GM12878 (cell line): ENCODE results near the gene SMPX. TPM values are rescaled to one million over a fixed set of nuclear protein-coding genes. Genes with fewer than 3 reads are reported as not detected.

ENCODE experiments used
- ATAC-seq: fragments of 200-7000 bp; cut with Tn5 transposase; 3 replicates; pipeline ENCODE4 v1.9.1; 2020; ENCODE audit warnings: mild to moderate bottlenecking, moderate library complexity
- BruUV-seq: library from RNA; stranded (reverse); fragments of 400-500 nt; replicated peaks from 2 replicates; lab custom pipeline; 2021; lab: Mats Ljungman, UMichigan
- CTCF ChIA-PET: fragments of 300-600 bp; sonication (Branson Sonifier 250); formaldehyde crosslinking; extraction: SDS; loops from one replicate; lab custom pipeline; 2021; ENCODE audit warnings: inconsistent platforms; lab: Yijun Ruan, JAX
- POLR2A ChIA-PET: fragments of 350-600 bp; formaldehyde crosslinking; extraction: SDS; loops from one replicate; lab custom pipeline; 2021; ENCODE audit warnings: inconsistent platforms; lab: Charles Lee
- RAD21 ChIA-PET: fragments of 300-600 bp; sonication (Branson Sonifier 250); formaldehyde crosslinking; loops from one replicate; lab custom pipeline; 2023; ENCODE audit warnings: antibody characterized with exemption; ENCODE audit not compliant: unreplicated experiment; lab: Charles Lee
- SMC1A ChIA-PET: fragments of 300-600 bp; sonication (Branson Sonifier 250); formaldehyde crosslinking; loops from one replicate; lab custom pipeline; 2023; ENCODE audit not compliant: unreplicated experiment, uncharacterized antibody; lab: Charles Lee
- DNase-seq: peaks from one replicate; pipeline ENCODE4 v3.0.0-alpha.2; 2011; ENCODE audit warnings: low read depth, low spot score
- FAIRE-seq: peaks from 3 replicates; lab custom pipeline; 2011; peaks lifted over from hg19 to GRCh38; lab: Jason Lieb, UNC
- H2AFZ ChIP-seq: 2 replicates; pipeline ENCODE4 v1.6.0; 2011; ENCODE audit warnings: low read depth, low read length, control low read depth; ENCODE audit not compliant: control insufficient read depth
- H3K27ac ChIP-seq: 2 replicates; pipeline ENCODE4 v1.5.1; 2011; ENCODE audit warnings: control low read depth; ENCODE audit not compliant: control insufficient read depth, insufficient read depth
- H3K27me3 ChIP-seq, 2 experiments: replicated peaks in 1 of 2; 2 replicates each; pipeline versions ENCODE4 v1.6.0 to v1.6.1; 2011; ENCODE audit warnings: low read length in 1 of 2; ENCODE audit not compliant: control insufficient read depth in 2 of 2, insufficient read depth in 2 of 2
- H3K36me3 ChIP-seq, 2 experiments: 2 replicates each; pipeline ENCODE4 v1.5.1; 2011; ENCODE audit warnings: low read length in 1 of 2; ENCODE audit not compliant: control insufficient read depth in 2 of 2, insufficient read depth in 2 of 2
- H3K4me1 ChIP-seq: 2 replicates; pipeline ENCODE4 v1.6.1; 2011; ENCODE audit warnings: mild to moderate bottlenecking, low read length, moderate library complexity, mixed read lengths; ENCODE audit not compliant: control insufficient read depth, insufficient read depth
- H3K4me2 ChIP-seq: 2 replicates; pipeline ENCODE4 v1.6.0; 2011; ENCODE audit warnings: control low read depth; ENCODE audit not compliant: control insufficient read depth, insufficient read depth
- H3K4me3 ChIP-seq: fragments of 200-600 bp; sonication (generic); 2 replicates; pipeline ENCODE4 v1.5.1; 2016
- H3K79me2 ChIP-seq: 2 replicates; pipeline ENCODE4 v1.6.0; 2011; ENCODE audit warnings: low read length; ENCODE audit not compliant: control insufficient read depth, insufficient read depth
- H3K9ac ChIP-seq: 2 replicates; pipeline ENCODE4 v1.8.0; 2011; ENCODE audit warnings: low read length, control low read depth, mixed read lengths; ENCODE audit not compliant: control insufficient read depth, insufficient read depth
- H3K9me3 ChIP-seq: replicated peaks from 3 replicates; pipeline ENCODE4 v1.5.1; 2011; ENCODE audit warnings: mild to moderate bottlenecking, low read length; ENCODE audit not compliant: control insufficient read depth, insufficient read depth
- H4K20me1 ChIP-seq: 2 replicates; pipeline ENCODE4 v1.6.0; 2011; ENCODE audit not compliant: control insufficient read depth, insufficient read depth
- BRCA1 ChIP-seq: IDR thresholded peaks from 2 replicates; pipeline ENCODE4 v1.6.1; 2011; ENCODE audit warnings: low read depth, low read length, improper control_type of control experiment
- EED ChIP-seq: sonication (generic); IDR thresholded peaks from 2 replicates; pipeline ENCODE4 v1.6.1; 2016; ENCODE audit warnings: antibody characterized with exemption, low read depth
- HCFC1 ChIP-seq: fragments of 150-350 bp; IDR thresholded peaks from 2 replicates; pipeline ENCODE4 v1.6.1; 2014; ENCODE audit warnings: low read length
- JUNB ChIP-seq: IDR thresholded peaks from 2 replicates; pipeline ENCODE4 v1.6.1; 2016; ENCODE audit warnings: antibody characterized with exemption, mild to moderate bottlenecking
- MEF2A ChIP-seq: IDR thresholded peaks from 2 replicates; pipeline ENCODE4 v1.6.1; 2011; ENCODE audit warnings: low read depth, mild to moderate bottlenecking, low read length, moderate library complexity; ENCODE audit not compliant: insufficient read depth
- MEF2B ChIP-seq: fragments of 450-650 bp; IDR thresholded peaks from 2 replicates; pipeline ENCODE4 v1.6.1; 2018; ENCODE audit warnings: mild to moderate bottlenecking, moderate library complexity; ENCODE audit not compliant: partially characterized antibody, poor library complexity, severe bottlenecking
- MTA3 ChIP-seq: IDR thresholded peaks from 2 replicates; pipeline ENCODE4 v1.6.1; 2012; ENCODE audit warnings: low read length, inconsistent platforms, borderline replicate concordance
- NR2F1 ChIP-seq: fragments of 450-650 bp; conservative IDR thresholded peaks from 2 replicates; pipeline ENCODE4 v1.6.1; 2017; ENCODE audit warnings: mild to moderate bottlenecking
- STAT3 ChIP-seq: IDR thresholded peaks from 2 replicates; pipeline ENCODE4 v1.6.1; 2011; ENCODE audit warnings: low read depth, low read length, improper control_type of control experiment
- TCF7 ChIP-seq: IDR thresholded peaks from 2 replicates; pipeline ENCODE4 v1.6.1; 2014; ENCODE audit warnings: antibody characterized with exemption, borderline replicate concordance
- ZNF207 ChIP-seq: fragments of 450-650 bp; IDR thresholded peaks from 2 replicates; pipeline ENCODE4 v1.6.1; 2014; ENCODE audit warnings: antibody characterized with exemption, mild to moderate bottlenecking, borderline replicate concordance
- ZNF384 ChIP-seq: IDR thresholded peaks from 2 replicates; pipeline ENCODE4 v1.6.1; 2012; ENCODE audit warnings: low read depth, mild to moderate bottlenecking, low read length, improper control_type of control experiment, borderline replicate concordance
- ZNF622 ChIP-seq: fragments of 450-650 bp; IDR thresholded peaks from 2 replicates; pipeline ENCODE4 v1.6.1; 2017; ENCODE audit warnings: mild to moderate bottlenecking, inconsistent platforms
- WGBS: methylation state at CpG from one replicate; pipeline ENCODE4 v1.1.6; 2016; ENCODE audit warnings: low lambda C conversion rate; ENCODE audit not compliant: insufficient replicate concordance, insufficient coverage; ENCODE audit errors: missing lambda C conversion rate; 5-methylcytosine and 5-hydroxymethylcytosine counted together
- in situ Hi-C: fragments of 300-500 bp; cut with MboI; formaldehyde crosslinking; loops from 9 replicates; pipeline ENCODE4 v1.14.3; 2018; ENCODE audit warnings: mixed read lengths
- intact Hi-C: fragments of 100-400 bp; cut with micrococcal nuclease; formaldehyde crosslinking; loops from one replicate; pipeline ENCODE4 v1.14.2; 2022; ENCODE audit not compliant: unreplicated experiment
- polyA plus RNA-seq, 11 experiments: library from polyadenylated mRNA; depleted of rRNA in 4 of 11; unstranded in 6 of 11; stranded (reverse) in 5 of 11; fragments of >200 nt; fragmentation: Nextera tagmentation in 4 of 11; fragmentation: Illumina TruSeq in 1 of 11; extraction: Ambion mirVana in 4 of 11; extraction: Trizol in 1 of 11; gene quantifications; 1 replicate in 1 of 11; 2 replicates in 10 of 11; pipeline versions ENCODE4 v1.2.1 to v1.2.3, GENCODE V29; 2011 to 2016; ENCODE audit warnings: inconsistent platforms in 2 of 11, missing spikeins in 2 of 11, low read depth in 1 of 11
- total RNA-seq, 4 experiments: library from RNA; depleted of rRNA in 3 of 4; stranded (reverse); fragments of >200 nt in 3 of 4; fragmentation: Illumina TruSeq in 1 of 4; extraction: Trizol in 1 of 4; gene quantifications; 2 replicates each; pipeline versions ENCODE4 v1.2.1 to v1.2.3, GENCODE V29; 2013 to 2021
- TF ChIP-seq, protein P1 (sequence below): IDR thresholded peaks from 2 replicates; pipeline ENCODE4 v1.6.1; 2012; ENCODE audit warnings: mild to moderate bottlenecking, low read depth, low read length
- TF ChIP-seq, protein P2 (sequence below): IDR thresholded peaks from 2 replicates; pipeline ENCODE4 v1.6.1; 2012; ENCODE audit warnings: improper control_type of control experiment, low read depth, low read length; ENCODE audit not compliant: insufficient replicate concordance

SMPX gene
- total and polyA plus RNA-seq, 10 of the 15 experiments (the other 5 are each of a cell fraction or from before 2014, with no cell fraction given): 0.08 to 0.09 TPM; not detected in 8

DNA sequence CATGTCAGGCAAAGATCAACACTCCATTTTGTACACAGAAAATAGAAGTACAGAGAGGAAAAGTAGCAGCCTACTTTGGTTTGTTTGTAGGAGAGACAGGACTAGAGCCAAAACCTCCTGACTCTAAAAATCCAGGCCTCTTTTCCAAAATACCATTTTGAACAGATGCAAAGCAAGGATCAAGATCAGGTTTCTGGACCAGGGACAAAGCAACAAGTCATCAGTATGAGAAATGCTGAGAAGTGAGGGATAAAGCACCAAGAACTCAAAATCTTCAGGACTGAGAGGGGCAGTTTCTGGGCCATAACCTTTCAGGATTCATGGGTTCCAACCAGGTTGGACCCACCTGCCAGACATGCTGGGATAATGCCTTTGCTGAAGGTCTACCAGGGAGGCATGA, 44.9 kb upstream of the SMPX start (continued):
- TF ChIP-seq, protein P1, sequence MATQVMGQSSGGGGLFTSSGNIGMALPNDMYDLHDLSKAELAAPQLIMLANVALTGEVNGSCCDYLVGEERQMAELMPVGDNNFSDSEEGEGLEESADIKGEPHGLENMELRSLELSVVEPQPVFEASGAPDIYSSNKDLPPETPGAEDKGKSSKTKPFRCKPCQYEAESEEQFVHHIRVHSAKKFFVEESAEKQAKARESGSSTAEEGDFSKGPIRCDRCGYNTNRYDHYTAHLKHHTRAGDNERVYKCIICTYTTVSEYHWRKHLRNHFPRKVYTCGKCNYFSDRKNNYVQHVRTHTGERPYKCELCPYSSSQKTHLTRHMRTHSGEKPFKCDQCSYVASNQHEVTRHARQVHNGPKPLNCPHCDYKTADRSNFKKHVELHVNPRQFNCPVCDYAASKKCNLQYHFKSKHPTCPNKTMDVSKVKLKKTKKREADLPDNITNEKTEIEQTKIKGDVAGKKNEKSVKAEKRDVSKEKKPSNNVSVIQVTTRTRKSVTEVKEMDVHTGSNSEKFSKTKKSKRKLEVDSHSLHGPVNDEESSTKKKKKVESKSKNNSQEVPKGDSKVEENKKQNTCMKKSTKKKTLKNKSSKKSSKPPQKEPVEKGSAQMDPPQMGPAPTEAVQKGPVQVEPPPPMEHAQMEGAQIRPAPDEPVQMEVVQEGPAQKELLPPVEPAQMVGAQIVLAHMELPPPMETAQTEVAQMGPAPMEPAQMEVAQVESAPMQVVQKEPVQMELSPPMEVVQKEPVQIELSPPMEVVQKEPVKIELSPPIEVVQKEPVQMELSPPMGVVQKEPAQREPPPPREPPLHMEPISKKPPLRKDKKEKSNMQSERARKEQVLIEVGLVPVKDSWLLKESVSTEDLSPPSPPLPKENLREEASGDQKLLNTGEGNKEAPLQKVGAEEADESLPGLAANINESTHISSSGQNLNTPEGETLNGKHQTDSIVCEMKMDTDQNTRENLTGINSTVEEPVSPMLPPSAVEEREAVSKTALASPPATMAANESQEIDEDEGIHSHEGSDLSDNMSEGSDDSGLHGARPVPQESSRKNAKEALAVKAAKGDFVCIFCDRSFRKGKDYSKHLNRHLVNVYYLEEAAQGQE: no peak
- TF ChIP-seq TCF7 (no peak), BRCA1 (no peak)

DNA sequence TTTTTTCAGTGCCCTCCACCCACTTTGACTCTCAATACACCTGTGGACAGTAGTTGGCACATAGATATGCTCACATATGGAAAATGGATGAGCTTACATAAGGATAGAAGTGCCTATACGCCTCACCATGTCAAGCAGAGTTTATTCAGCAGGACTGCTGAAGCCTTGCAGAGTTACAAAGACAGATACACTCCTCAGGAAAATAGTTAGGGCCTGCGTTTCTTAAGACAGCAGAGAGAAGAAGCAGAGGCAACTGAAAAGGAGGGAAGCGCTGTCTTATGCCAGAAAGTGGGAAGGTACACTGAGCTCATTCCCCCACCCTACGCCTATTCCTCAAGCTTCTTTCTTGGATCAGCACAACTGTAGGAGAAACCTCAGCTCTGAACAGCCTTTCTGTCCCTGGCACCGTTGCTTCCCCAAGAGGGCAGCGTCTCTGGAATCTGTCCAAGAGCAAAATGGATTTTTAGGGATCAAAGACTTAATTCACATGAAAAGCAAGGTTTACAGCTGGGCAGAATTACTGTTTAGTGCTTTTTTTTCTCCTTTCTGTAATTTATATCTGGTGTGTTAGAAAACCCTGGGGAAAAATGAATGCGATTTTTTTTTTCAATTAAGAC, 44.2 kb upstream of the SMPX start:
- Histone ChIP-seq H3K36me3 (no peaks in the 10 kb centered on the region), H3K79me2 (no peaks in the 10 kb centered on the region), H3K4me3 (no peak overlapping the region), H3K27me3 (no peaks in the 10 kb centered on the region), H3K27ac (no peak overlapping the region), H4K20me1 (no peaks in the 10 kb centered on the region), H3K4me1 (no peaks in the 10 kb centered on the region), H3K9ac (no peak overlapping the region), H3K9me3 (no peaks in the 10 kb centered on the region), H2AFZ (no peak overlapping the region), H3K4me2 (no peak overlapping the region)
- no peak for DNase-seq
- ChIA-PET RAD21 (no interaction called here), CTCF (no interaction called here), SMC1A (no interaction called here), POLR2A (no interaction called here)
- 53% methylated on average over 7 of the region's 7 CpGs for WGBS
- in situ Hi-C loops: no loop called here
- no TSS peak for BruUV-seq
- no peak for FAIRE-seq
- no peak for ATAC-seq
- intact Hi-C loops: no loop called here
- TF ChIP-seq EED (no peak), JUNB (no peak), ZNF207 (no peak), MEF2A (no peak), ZNF384 (no peak), ZNF622 (no peak), NR2F1 (no peak), HCFC1 (no peak), MTA3 (no peak), MEF2B (no peak), STAT3 (no peak)
- TF ChIP-seq, protein P2, sequence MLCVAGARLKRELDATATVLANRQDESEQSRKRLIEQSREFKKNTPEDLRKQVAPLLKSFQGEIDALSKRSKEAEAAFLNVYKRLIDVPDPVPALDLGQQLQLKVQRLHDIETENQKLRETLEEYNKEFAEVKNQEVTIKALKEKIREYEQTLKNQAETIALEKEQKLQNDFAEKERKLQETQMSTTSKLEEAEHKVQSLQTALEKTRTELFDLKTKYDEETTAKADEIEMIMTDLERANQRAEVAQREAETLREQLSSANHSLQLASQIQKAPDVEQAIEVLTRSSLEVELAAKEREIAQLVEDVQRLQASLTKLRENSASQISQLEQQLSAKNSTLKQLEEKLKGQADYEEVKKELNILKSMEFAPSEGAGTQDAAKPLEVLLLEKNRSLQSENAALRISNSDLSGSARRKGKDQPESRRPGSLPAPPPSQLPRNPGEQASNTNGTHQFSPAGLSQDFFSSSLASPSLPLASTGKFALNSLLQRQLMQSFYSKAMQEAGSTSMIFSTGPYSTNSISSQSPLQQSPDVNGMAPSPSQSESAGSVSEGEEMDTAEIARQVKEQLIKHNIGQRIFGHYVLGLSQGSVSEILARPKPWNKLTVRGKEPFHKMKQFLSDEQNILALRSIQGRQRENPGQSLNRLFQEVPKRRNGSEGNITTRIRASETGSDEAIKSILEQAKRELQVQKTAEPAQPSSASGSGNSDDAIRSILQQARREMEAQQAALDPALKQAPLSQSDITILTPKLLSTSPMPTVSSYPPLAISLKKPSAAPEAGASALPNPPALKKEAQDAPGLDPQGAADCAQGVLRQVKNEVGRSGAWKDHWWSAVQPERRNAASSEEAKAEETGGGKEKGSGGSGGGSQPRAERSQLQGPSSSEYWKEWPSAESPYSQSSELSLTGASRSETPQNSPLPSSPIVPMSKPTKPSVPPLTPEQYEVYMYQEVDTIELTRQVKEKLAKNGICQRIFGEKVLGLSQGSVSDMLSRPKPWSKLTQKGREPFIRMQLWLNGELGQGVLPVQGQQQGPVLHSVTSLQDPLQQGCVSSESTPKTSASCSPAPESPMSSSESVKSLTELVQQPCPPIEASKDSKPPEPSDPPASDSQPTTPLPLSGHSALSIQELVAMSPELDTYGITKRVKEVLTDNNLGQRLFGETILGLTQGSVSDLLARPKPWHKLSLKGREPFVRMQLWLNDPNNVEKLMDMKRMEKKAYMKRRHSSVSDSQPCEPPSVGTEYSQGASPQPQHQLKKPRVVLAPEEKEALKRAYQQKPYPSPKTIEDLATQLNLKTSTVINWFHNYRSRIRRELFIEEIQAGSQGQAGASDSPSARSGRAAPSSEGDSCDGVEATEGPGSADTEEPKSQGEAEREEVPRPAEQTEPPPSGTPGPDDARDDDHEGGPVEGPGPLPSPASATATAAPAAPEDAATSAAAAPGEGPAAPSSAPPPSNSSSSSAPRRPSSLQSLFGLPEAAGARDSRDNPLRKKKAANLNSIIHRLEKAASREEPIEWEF: no peak
